NCI-H1417 treated with DMSO at 0.1 percent for 48 hours (cell line): ENCODE measurements around the gene PCDHA8.
"Not testable (repeated sequence)": the region's sequence is repeated elsewhere in the genome, so short reads cannot be mapped to it uniquely, and the experiment has no call there.

Experiments
- DNase-seq: peaks from one replicate; lab custom pipeline; 2025; lab: John Stamatoyannopoulos, UW

Gene PCDHA8, protein sequence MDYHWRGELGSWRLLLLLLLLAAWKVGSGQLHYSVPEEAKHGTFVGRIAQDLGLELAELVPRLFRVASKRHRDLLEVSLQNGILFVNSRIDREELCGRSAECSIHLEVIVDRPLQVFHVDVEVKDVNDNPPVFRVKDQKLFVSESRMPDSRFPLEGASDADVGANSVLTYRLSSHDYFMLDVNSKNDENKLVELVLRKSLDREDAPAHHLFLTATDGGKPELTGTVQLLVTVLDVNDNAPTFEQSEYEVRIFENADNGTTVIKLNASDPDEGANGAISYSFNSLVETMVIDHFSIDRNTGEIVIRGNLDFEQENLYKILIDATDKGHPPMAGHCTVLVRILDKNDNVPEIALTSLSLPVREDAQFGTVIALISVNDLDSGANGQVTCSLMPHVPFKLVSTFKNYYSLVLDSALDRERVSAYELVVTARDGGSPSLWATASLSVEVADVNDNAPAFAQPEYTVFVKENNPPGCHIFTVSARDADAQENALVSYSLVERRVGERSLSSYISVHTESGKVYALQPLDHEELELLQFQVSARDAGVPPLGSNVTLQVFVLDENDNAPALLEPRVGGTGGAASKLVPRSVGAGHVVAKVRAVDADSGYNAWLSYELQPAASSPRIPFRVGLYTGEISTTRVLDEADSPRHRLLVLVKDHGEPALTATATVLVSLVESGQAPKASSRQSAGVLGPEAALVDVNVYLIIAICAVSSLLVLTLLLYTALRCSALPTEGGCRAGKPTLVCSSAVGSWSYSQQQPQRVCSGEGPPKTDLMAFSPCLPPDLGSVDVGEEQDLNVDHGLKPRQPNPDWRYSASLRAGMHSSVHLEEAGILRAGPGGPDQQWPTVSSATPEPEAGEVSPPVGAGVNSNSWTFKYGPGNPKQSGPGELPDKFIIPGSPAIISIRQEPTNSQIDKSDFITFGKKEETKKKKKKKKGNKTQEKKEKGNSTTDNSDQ

DNA sequence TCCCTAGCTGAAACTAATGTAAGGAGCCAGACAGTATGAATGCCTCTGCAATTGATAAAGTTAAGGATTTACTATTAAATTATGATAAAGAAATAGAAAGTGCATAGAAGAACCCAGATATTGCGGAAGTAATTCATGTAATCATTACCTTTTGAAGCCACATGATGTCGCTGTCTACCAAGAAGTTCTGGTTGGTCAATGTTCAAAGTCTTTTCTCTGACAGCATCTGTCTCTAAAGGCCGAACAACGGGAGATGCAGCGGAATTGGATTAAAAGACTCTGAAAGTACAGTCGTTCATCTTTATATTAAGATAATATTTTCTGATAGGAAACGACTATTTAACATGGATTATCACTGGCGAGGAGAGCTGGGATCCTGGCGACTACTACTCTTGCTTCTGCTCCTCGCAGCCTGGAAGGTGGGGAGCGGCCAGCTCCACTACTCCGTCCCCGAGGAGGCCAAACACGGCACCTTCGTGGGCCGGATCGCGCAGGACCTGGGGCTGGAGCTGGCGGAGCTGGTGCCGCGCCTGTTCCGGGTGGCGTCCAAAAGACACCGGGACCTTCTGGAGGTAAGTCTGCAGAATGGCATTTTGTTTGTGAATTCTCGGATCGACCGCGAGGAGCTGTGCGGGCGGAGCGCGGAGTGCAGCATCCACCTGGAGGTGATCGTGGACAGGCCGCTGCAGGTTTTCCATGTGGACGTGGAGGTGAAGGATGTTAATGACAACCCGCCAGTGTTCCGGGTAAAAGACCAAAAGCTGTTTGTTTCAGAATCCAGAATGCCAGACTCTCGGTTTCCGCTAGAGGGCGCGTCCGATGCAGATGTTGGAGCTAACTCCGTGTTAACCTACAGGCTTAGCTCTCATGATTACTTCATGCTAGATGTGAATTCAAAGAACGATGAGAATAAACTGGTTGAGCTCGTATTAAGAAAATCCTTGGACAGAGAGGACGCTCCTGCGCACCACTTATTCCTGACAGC lies at the start of gene PCDHA8:
TSS of gene PCDHA8 (plus strand) at position 210 of the 985 bp plus-strand sequence. CDS start at position 345, 135 bp downstream.
- DNase-seq, result no peak

DNA sequence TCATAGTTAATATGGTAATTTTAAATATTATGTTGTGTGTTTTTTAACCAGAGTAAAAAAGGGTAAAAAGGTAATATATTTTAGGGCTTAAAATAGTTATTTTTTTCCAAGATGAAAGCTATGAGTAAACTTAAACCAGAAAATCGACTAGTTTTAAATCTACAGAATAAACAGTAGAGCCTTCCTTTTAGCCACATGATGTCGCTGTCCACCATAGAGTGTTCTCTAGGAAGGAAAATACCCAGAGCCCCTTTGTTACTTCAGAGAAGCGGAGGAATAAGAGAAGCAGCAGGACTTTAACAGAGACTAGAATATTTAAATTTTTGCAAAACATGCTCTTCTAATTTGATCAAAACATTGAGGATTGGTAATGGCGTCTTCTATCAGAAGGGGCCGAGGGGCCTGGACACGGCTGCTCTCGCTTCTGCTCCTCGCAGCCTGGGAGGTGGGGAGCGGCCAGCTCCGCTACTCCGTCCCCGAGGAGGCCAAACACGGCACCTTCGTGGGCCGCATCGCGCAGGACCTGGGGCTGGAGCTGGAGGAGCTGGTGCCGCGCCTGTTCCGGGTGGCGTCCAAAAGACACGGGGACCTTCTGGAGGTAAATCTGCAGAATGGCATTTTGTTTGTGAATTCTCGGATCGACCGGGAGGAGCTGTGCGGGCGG lies 46.3 kb upstream of the PCDHA8 start, which contains the start of gene PCDHA2:
TSS of gene PCDHA2 (plus strand) at position 258 of the 664 bp plus-strand sequence.
- DNase-seq, result no peak

DNA sequence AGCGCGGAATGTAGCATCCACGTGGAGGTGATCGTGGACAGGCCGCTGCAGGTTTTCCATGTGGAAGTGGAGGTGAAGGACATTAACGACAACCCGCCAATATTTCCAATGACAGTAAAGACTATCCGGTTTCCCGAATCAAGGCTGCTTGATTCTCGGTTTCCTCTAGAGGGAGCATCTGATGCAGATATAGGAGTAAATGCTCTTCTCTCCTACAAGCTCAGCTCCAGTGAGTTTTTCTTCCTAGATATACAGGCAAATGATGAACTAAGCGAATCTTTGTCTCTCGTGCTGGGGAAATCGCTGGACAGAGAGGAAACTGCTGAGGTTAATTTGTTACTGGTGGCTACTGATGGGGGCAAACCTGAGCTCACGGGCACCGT lies 45.7 kb upstream of the PCDHA8 start:
- DNase-seq, result no peak

DNA sequence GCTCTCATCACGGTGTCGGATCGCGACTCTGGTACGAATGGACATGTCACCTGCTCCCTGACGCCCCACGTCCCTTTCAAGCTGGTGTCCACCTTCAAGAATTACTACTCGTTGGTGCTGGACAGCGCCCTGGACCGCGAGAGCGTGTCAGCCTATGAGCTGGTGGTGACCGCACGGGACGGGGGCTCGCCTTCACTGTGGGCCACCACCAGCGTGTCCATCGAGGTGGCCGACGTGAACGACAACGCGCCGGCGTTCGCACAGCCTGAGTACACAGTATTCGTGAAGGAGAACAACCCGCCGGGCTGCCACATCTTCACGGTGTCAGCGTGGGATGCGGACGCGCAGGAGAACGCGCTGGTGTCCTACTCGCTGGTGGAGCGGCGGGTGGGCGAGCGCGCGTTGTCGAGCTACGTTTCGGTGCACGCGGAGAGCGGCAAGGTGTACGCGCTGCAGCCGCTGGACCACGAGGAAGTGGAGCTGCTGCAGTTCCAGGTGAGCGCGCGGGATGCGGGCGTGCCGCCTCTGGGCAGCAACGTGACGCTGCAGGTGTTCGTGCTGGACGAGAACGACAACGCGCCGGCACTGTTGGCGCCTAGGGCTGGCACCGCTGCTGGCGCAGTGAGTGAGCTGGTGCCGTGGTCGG lies 44.8 kb upstream of the PCDHA8 start:
- not testable (repeated sequence) for DNase-seq

DNA sequence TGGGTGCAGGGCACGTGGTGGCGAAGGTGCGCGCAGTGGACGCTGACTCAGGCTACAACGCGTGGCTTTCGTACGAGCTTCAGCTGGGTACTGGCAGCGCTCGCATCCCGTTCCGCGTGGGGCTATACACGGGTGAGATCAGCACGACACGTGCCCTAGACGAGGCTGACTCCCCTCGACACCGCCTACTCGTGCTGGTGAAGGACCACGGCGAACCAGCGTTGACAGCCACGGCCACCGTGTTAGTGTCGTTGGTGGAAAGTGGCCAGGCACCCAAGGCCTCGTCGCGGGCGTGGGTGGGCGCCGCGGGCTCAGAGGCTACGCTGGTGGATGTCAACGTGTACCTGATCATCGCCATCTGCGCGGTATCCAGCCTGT lies 44.3 kb upstream of the PCDHA8 start:
- no peak for DNase-seq

DNA sequence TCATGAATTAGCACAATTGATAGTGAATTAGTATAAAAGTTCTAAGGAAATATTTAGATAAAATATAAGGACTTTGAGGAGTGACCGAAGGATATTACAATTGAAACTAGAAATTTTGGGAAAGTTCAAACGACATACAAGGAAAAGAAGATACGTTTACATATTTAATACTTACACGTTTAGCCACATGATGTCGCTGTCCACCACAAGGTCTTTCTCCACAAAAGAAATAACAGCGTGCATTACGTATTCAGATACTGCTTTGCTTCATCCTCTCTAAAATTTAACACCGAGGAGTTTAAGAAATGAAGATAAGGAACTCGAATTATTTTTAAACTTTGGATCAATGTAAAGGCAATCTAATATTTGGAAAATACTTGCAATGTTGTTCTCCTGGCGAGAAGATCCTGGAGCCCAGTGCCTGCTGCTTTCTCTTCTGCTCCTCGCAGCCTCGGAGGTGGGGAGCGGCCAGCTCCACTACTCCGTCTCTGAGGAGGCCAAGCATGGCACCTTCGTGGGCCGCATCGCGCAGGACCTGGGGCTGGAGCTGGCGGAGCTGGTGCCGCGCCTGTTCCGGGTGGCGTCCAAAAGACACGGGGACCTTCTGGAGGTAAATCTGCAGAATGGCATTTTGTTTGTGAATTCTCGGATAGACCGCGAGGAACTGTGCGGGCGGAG lies 40.0 kb upstream of the PCDHA8 start, which contains the start of gene PCDHA3:
TSS of gene PCDHA3 (plus strand) at position 242 of the 678 bp plus-strand sequence.
- DNase-seq, result no peak

DNA sequence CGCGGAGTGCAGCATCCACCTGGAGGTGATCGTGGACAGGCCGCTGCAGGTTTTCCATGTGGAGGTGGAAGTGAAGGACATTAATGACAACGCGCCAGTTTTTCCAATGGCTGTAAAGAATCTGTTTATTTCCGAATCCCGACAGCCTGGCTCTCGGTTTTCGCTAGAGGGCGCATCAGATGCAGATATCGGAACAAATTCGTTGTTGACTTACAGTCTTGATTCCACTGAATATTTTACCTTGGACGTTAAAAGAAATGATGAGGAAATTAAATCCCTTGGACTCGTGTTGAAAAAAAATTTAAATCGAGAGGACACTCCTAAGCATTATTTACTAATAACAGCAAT lies 39.5 kb upstream of the PCDHA8 start:
- DNase-seq, result no peak

DNA sequence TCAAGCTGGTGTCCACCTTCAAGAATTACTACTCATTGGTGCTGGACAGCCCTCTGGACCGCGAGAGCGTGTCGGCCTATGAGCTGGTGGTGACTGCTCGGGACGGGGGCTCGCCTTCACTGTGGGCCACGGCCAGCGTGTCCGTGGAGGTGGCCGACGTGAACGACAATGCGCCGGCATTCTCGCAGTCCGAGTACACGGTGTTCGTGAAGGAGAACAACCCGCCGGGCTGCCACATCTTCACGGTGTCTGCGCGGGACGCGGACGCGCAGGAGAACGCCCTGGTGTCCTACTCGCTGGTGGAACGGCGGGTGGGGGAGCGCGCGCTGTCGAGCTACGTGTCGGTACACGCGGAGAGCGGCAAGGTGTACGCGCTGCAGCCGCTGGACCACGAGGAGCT lies 38.6 kb upstream of the PCDHA8 start:
- not testable (repeated sequence) for DNase-seq

DNA sequence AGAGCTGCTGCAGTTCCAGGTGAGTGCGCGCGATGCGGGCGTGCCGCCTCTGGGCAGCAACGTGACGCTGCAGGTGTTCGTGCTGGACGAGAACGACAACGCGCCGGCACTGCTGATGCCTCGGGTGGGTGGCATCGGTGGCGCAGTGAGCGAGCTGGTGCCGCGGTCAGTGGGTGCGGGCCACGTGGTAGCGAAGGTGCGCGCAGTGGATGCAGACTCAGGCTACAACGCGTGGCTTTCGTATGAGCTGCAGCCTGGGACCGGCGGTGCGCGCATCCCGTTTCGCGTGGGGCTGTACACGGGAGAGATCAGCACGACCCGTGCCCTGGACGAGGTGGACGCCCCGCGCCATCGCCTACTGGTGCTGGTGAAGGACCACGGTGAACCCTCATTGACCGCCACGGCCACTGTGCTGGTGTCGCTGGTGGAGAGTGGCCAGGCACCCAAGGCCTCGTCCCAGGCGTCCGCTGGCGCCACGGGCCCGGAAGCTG lies 38.2 kb upstream of the PCDHA8 start:
- DNase-seq, result no peak

DNA sequence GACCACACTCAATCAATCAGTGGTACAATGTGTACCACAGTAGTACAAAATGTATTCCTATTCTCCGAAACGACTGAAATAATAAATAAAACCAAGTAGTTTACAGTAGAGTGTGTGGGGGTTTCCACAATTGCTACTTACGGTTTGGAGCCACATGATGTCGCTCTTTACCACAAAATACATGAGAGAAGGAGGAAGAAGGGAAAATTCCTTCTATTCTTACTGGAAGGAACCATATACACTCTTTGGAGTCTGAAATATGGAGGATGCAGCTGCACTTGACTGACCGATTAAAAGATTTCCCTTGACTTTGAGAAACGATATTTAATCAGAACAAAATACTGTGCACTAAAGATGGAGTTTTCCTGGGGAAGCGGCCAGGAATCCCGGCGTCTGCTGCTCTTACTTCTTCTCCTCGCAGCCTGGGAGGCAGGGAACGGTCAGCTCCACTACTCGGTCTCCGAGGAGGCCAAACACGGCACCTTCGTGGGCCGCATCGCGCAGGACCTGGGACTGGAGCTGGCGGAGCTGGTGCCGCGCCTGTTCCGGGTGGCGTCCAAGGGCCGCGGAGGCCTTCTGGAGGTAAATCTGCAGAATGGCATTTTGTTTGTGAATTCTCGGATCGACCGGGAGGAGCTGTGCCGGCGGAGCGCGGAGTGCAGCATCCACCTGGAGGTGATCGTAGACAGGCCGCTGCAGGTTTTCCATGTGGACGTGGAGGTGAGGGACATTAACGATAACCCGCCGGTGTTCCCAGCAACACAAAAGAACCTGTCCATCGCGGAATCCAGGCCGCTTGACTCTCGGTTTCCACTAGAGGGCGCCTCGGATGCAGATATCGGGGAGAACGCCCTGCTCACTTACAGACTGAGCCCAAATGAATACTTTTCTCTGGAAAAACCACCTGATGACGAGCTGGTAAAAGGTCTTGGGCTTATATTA lies 33.9 kb upstream of the PCDHA8 start, which contains the start of gene PCDHA4:
TSS of gene PCDHA4 (plus strand) at position 235 of the 942 bp plus-strand sequence.
- DNase-seq, result no peak

DNA sequence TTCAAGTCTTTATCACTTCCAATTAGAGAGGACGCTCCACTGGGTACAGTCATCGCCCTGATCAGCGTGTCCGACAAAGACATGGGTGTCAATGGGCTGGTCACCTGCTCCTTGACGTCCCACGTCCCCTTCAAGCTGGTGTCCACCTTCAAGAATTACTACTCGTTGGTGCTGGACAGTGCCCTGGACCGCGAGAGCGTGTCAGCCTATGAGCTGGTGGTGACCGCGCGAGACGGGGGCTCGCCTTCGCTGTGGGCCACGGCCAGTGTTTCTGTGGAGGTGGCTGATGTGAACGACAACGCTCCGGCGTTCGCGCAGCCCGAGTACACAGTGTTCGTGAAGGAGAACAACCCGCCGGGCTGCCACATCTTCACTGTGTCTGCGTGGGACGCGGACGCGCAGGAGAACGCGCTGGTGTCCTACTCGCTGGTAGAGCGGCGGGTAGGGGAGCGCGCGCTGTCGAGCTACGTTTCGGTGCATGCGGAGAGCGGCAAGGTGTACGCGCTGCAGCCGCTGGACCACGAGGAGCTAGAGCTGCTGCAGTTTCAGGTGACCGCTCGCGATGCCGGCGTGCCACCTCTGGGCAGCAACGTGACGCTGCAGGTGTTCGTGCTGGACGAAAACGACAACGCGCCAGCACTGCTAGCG lies 32.6 kb upstream of the PCDHA8 start:
- not testable (repeated sequence) for DNase-seq

DNA sequence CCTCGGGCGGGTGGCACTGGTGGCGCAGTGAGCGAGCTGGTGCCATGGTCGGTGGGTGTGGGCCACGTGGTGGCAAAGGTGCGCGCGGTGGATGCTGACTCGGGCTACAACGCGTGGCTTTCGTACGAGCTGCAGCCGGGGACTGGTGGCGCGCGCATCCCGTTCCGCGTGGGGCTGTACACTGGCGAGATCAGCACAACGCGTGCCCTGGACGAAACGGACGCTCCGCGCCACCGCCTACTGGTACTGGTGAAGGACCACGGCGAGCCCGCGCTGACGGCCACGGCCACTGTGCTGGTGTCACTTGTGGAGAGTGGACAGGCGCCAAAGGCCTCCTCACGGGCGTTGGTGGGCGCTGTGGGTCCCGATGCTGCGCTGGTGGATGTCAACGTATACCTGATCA lies 32.1 kb upstream of the PCDHA8 start:
- DNase-seq, result no peak

DNA sequence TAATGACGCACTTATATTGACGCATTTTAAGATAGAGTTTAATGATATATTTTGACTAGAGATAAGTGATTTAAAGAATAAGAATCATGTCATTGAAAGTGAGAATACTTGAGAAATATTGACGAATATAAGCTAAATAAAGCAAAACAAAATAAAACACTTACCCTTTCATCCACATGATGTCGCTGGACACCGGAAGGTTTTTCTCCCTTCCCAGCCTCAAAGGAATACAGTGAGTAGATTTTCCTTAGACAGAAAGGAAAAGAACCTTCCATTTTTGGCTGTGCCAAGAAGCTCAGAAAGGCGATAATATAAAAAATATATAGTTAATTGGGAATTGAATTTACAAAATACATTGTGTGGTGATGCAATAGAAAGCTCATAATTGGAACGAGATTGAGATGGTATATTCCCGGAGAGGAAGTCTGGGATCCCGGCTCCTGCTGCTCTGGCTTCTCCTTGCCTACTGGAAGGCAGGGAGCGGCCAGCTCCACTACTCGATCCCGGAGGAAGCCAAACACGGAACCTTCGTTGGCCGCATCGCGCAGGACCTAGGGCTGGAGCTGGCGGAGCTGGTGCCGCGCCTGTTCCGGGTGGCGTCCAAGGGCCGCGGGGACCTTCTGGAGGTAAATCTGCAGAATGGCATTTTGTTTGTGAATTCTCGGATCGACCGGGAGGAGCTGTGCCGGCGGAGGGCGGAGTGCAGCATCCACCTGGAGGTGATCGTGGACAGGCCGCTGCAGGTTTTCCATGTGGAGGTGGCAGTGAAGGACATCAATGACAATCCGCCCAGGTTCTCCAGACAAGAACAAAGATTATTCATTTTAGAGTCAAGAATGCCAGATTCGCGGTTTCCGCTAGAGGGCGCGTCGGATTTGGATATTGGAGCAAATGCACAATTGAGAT lies 19.4 kb upstream of the PCDHA8 start, which contains the start of gene PCDHA5:
TSS of gene PCDHA5 (plus strand) at position 239 of the 906 bp plus-strand sequence.
- DNase-seq, result no peak

DNA sequence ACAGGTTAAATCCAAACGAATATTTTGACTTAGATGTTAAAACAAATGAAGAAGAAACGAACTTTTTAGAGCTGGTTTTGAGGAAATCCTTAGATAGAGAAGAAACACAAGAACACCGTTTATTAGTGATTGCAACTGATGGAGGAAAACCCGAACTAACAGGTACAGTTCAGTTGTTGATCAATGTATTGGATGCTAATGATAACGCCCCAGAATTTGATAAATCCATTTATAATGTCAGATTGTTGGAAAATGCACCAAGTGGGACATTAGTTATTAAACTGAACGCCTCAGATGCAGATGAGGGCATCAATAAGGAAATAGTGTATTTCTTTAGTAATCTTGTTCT lies 18.7 kb upstream of the PCDHA8 start:
- DNase-seq, result no peak

DNA sequence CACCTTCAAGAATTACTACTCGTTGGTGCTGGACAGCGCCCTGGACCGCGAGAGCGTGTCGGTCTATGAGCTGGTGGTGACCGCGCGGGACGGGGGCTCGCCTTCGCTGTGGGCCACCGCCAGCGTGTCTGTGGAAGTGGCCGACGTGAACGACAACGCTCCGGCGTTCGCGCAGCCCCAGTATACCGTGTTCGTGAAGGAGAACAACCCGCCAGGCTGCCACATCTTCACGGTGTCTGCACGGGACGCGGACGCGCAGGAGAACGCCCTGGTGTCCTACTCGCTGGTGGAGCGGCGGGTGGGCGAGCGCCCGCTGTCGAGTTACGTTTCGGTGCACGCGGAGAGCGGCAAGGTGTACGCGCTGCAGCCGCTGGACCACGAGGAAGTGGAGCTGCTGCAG lies 18.0 kb upstream of the PCDHA8 start:
- not testable (repeated sequence) for DNase-seq

DNA sequence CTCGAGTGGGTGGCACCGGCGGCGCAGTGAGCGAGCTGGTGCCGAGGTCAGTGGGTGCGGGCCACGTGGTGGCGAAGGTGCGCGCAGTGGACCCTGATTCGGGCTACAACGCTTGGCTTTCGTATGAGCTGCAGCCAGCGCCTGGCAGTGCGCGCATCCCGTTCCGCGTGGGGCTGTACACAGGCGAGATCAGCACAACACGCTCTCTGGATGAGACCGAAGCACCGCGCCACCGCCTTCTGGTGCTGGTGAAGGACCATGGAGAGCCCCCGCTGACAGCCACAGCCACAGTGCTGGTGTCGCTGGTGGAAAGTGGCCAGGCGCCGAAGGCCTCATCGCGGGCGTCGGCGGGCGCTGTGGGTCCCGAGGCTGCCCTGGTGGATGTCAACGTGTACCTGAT lies 17.5 kb upstream of the PCDHA8 start:
- DNase-seq, result no peak
